ENCODE data around the gene DRAP1. TPM values are rescaled to one million over a fixed set of nuclear protein-coding genes. Genes with fewer than 3 reads are reported as not detected.
A peak's percentile ranks its signal among the peaks of the same experiment; 100 is the strongest.

DRAP1 gene
- total RNA-seq, 4 donors from 2014 or later = 15.7 to 63.2 (median 57.0) TPM

DNA sequence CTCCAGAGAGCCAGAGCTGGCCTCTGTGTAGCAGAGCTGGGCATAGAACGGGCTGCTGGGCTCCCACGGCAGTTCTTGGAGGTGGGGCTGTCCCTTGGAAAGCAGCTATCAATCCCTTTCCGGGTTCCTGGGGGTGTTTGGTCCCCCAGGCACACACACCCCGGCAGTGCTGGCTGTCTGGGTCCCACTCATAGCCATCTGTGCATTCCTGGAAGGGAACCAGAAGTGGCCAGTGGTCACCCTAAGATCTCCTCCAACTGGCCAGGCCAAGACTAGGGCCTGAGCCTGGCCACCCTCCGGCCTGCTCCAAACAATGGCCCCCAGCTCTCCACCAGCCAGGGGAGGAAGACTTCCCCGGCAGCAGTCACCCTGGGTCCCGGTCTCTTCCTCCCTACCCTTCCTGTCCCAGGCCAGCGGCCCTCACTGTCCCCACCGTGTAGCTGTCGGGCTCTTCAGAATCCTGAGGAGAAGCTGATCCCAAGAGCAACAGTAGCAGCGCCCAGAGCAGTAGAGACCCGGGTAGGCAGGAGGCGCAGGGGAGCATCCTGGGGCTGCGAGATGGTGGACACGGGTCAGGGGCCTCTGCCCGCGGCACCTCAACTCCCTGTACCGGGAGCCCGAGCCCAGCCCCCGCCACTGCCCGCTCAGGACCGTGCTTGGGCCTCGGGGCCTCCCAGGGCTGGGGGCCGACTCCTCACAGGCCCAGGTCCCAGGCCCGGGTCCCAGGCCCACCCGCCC, 47.2 kb upstream of the DRAP1 start:
- TF ChIP-seq POLR2A (IDR thresholded peaks at IDR 0.05) (no peak), EP300 (IDR thresholded peaks at IDR 0.05; ENCODE audit: low read depth) (no peak), CTCF (IDR thresholded peaks at IDR 0.05) (no peak), POLR2AphosphoS5 (IDR thresholded peaks at IDR 0.05) (no peak)
- no peak for DNase-seq
- peak overlapping the region; percentile 88 to 92 (median 90) for H3K27ac ChIP-seq
- H3K36me3 ChIP-seq = no peaks in the 10 kb centered on the region
- WGBS, 2 donors (ENCODE audit: low coverage in 1 of 2) = 28 to 56% methylated on average over 5 to 22 of the region's 26 CpGs
- H3K4me1 ChIP-seq = peaks cover 9 to 37% (median 20%) of the 10 kb centered on the region in 4 donors
- peak overlapping the region; percentile 36 to 63 (median 50) for H3K4me3 ChIP-seq
- H3K9me3 ChIP-seq = no peaks in the 10 kb centered on the region
- intact Hi-C loops (cut with DNase I; ENCODE audit: low total_unique reads) = loop anchor here (2.0 kb wide), 1 partner anchor 13 kb away; the partner anchor contains the start of gene CFL1
- in situ Hi-C loops (cut with MboI; ENCODE audit: low pct_ligation_motif_present in 1 of 4, low pct_unique_long_range_greater_than_20kb in 1 of 4, low sequenced_read_pairs in 3 of 4) = loop anchor here in 1 of 4 donors (10.0 kb wide), 1 partner anchor 123 kb away; no protein-coding TSS in a partner anchor
- H3K27me3 ChIP-seq = no peaks in the 10 kb centered on the region

DNA sequence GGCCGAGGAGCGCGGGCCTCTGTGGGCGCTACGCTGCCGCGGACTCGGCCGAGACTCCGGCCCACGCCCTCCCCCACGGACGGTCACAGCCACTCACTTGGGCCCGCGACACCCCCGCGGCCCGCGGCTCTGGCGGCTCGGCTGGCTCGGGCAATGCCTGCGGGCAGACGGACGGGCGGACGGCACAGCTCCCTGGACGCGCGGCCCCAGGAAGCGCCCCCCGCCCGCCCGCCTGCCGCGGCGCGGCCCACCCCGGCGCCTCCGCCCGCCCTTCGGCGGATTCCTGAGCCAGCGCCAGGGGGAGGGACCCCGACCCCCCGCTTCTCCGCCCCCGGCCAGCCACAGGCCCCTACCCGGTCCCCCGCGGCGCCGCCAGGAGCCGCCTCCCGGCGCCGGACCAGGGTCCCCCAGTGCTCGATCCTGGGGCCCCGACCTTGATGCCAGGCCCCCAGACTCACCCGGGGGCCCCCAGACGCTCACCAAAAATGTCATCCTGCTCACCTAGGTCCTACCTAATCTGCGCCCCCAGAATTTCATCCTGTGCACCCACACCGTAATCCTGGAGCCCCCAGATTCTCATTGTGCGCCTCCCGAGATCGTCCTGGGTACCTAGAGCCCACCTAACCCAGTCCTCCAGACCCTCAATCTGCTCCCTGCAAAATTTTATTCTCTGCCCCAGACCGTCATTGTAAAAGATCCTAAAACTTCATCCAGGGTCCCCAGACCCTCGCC, 46.5 kb upstream of the DRAP1 start, which contains the start of gene EFEMP2:
Gene EFEMP2 (minus strand): TSS at position 215 of the 732 bp plus-strand sequence. CDS start 446 bp downstream, outside the sequence.
- no peaks in the 10 kb centered on the region for H3K27me3 ChIP-seq
- H3K9me3 ChIP-seq = no peaks in the 10 kb centered on the region
- WGBS, 2 donors (ENCODE audit: low coverage in 1 of 2) = 0 to 3% methylated on average over 2 to 12 of the region's 69 CpGs
- H3K4me1 ChIP-seq = peaks cover 9 to 37% (median 20%) of the 10 kb centered on the region in 4 donors
- in situ Hi-C loops (cut with MboI; ENCODE audit: low pct_ligation_motif_present in 1 of 4, low pct_unique_long_range_greater_than_20kb in 1 of 4, low sequenced_read_pairs in 3 of 4) = loop anchor here in 1 of 4 donors (10.0 kb wide), 1 partner anchor 122 kb away; no protein-coding TSS in a partner anchor
- H3K27ac ChIP-seq = peak within 1 kb of the TSS; percentile 88 to 92 (median 90)
- TF ChIP-seq POLR2A (IDR thresholded peaks at IDR 0.05) (no peak), EP300 (IDR thresholded peaks at IDR 0.05; ENCODE audit: low read depth) (no peak), POLR2AphosphoS5 (IDR thresholded peaks at IDR 0.05) (no peak)
- H3K4me3 ChIP-seq = peak within 1 kb of the TSS; percentile 36 to 63 (median 50)
- no peak for DNase-seq
- no peaks in the 10 kb centered on the region for H3K36me3 ChIP-seq
- intact Hi-C loops (cut with DNase I; ENCODE audit: low total_unique reads) = loop anchor here (2.0 kb wide), 1 partner anchor 14 kb away; the partner anchor contains the start of gene CFL1

DNA sequence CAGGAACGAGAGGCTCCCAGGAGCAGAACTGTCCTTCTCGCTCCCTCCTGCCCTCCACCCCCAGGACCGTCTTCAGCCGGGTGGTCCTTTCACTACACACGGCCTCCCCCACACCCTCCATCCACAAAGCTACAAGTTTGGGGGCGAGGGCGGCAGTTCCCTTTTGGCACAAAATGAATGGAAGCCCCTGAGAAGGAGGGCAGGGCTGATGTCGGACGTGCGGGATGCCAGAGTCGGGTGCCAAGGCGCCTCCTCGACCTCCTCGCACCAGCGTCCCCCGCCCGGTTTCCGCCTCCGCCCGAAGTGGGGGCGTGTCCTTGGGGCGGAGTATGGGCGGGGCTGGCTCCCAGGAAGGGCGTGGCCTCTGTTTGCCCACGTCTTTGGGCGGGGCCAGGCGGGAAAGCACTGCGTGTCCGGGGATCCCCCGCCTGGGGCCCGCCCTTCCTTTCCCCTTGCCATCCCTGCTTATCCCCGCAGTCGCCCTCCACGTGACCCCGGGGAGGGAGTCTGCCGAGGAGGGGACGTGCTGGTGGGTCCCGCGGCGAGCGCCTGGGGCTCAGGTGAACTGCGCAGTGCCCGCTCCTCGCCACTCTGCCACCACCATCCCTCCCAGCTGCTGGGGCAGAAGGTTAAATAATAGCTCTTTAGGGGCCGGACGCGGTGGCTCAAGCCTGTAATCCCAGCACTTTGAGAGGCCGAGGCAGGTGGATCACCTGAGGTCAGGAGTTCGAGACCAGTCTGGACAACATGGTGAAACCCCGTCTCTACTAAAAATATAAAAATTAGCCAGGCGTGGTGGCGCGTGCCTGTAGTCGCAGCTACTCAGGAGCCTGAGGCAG, 45.7 kb upstream of the DRAP1 start:
- in situ Hi-C loops (cut with MboI; ENCODE audit: low pct_ligation_motif_present in 1 of 4, low pct_unique_long_range_greater_than_20kb in 1 of 4, low sequenced_read_pairs in 3 of 4) = loop anchor here in 1 of 4 donors (10.0 kb wide), 1 partner anchor 121 kb away; no protein-coding TSS in a partner anchor
- H3K9me3 ChIP-seq = no peaks in the 10 kb centered on the region

More for the DNA sequence above, 45.7 kb upstream of the DRAP1 start:
- Histone ChIP-seq H3K27ac (peak overlapping the region; percentile 88 to 92 (median 90)), H3K36me3 (no peaks in the 10 kb centered on the region), H3K4me3 (peak overlapping the region; percentile 36 to 63 (median 50)), H3K4me1 (peaks cover 9 to 37% (median 20%) of the 10 kb centered on the region in 4 donors), H3K27me3 (no peaks in the 10 kb centered on the region)
- peak; percentile 81 for TF ChIP-seq POLR2A (IDR thresholded peaks at IDR 0.05)
- TF ChIP-seq EP300 (IDR thresholded peaks at IDR 0.05; ENCODE audit: low read depth) = peak; percentile 40
- peak; percentile 96 to 97 (median 97) for TF ChIP-seq POLR2AphosphoS5 (IDR thresholded peaks at IDR 0.05)
- no peak for TF ChIP-seq CTCF (IDR thresholded peaks at IDR 0.05)
- intact Hi-C loops (cut with DNase I; ENCODE audit: low total_unique reads) = loop anchor here (2.0 kb wide), 1 partner anchor 15 kb away; the partner anchor contains the start of gene CFL1
- WGBS, 2 donors (ENCODE audit: low coverage in 1 of 2) = 0 to 7% methylated on average over 1 to 45 of the region's 54 CpGs
- peak; percentile 97 for DNase-seq

Measured in transverse colon (tissue), 4 donors.